ENCODE data around the gene CLEC2L.

- TF ChIP-seq POLR2A (IDR thresholded peaks at IDR 0.05) (no peak), CTCF (IDR thresholded peaks at IDR 0.05) (no peak)
Observed at GRCh38 chr7:139490130-139490529, 33.4 kb upstream of the CLEC2L start.
